Right lobe of liver (tissue), 4 donors: ENCODE results near the gene CCDC137.

ENCODE experiments used
- POLR2A ChIP-seq: fragments of 450-650 bp; IDR thresholded peaks from one replicate; pipeline ENCODE4 v1.6.1; 2017; ENCODE audit warnings: antibody characterized with exemption, mild to moderate bottlenecking
- TF ChIP-seq, protein P1 (sequence below), 4 donors: fragments of 200-600 bp in 3 of 4; fragments of 450-650 bp in 1 of 4; IDR thresholded peaks; one replicate each; pipeline versions ENCODE4 v1.5.1 to v1.8.0; 2016 to 2022; ENCODE audit warnings: antibody characterized with exemption in 4 of 4, mild to moderate bottlenecking in 2 of 4
- donor health status: DM: no; HTN: no; CAD: no.
- donor health status: DM: no; HTN: no; CAD: no.
- donor health status: DM: no; HTN: yes; CAD: no.

DNA sequence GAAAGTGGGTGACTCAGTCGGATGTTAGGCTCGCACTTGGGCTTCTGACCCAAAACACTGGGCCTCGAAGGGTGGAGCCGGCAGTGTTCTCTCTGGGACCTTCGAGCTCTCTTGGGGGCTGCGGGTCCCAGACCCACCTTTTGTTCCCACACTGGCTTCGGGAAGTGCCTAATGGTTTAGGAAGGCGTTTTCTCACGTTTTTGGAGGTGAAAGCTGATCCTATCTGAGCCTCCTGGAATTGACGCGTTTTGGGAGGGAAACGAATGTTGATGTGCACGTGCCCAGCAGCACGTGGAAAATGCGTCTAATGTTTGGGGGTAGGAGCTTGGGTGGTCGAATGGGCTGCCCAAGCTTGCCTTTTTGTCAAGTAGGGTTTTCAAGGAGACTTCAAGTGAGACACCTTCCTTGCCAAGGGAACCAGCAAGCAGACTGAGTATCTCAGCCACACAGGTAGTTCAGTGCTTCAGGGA is 17.9 kb downstream of the CCDC137 start:
- TF ChIP-seq, protein P1, sequence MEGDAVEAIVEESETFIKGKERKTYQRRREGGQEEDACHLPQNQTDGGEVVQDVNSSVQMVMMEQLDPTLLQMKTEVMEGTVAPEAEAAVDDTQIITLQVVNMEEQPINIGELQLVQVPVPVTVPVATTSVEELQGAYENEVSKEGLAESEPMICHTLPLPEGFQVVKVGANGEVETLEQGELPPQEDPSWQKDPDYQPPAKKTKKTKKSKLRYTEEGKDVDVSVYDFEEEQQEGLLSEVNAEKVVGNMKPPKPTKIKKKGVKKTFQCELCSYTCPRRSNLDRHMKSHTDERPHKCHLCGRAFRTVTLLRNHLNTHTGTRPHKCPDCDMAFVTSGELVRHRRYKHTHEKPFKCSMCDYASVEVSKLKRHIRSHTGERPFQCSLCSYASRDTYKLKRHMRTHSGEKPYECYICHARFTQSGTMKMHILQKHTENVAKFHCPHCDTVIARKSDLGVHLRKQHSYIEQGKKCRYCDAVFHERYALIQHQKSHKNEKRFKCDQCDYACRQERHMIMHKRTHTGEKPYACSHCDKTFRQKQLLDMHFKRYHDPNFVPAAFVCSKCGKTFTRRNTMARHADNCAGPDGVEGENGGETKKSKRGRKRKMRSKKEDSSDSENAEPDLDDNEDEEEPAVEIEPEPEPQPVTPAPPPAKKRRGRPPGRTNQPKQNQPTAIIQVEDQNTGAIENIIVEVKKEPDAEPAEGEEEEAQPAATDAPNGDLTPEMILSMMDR (IDR thresholded peaks at IDR 0.05) = no peak
- no peak for TF ChIP-seq POLR2A
